ENCODE data around the gene SLC22A31. TPM values are rescaled to one million over a fixed set of nuclear protein-coding genes. Genes with fewer than 3 reads are reported as not detected.
A peak's percentile ranks its signal among the peaks of the same experiment; 100 is the strongest.

SLC22A31 gene
- total and polyA plus RNA-seq, 10 donors = 0.98 to 8.3 (median 4.6) TPM

DNA sequence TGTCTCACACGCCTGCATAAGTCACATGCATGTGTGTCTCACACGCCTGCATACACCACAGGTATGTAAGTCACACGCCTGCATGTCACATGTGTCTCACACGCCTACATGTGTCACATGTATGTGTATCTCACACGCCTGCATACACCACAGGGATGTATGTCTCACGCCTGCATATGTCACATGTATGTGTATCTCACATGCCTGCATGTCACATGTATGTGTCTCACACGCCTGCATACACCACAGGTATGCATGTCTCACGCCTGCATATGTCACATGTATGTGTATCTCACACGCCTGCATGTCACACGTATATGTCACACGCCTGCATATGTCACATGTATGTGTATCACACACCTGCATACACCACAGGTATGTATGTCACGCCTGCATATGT, 42.6 kb downstream of the SLC22A31 start:
- no peak for DNase-seq
- Histone ChIP-seq H3K27me3 (replicated peaks in 1 of 7) (peaks cover 0 to 19% (median 0%) of the 10 kb centered on the region in 7 donors), H3K36me3 (peaks cover 0 to 5% (median 0%) of the 10 kb centered on the region in 6 donors), H3K27ac (no peak overlapping the region), H3K4me3 (no peak overlapping the region), H3K4me1 (peaks cover 9 to 37% (median 25%) of the 10 kb centered on the region in 6 donors), H3K9me3 (no peaks in the 10 kb centered on the region)
- intact Hi-C loops (cut with DNase I; ENCODE audit: low total_unique reads) = no loop called here
- 92 to 95% (median 93%) methylated on average over 12 of the region's 12 CpGs for WGBS, 5 donors
- TF ChIP-seq, protein P1, sequence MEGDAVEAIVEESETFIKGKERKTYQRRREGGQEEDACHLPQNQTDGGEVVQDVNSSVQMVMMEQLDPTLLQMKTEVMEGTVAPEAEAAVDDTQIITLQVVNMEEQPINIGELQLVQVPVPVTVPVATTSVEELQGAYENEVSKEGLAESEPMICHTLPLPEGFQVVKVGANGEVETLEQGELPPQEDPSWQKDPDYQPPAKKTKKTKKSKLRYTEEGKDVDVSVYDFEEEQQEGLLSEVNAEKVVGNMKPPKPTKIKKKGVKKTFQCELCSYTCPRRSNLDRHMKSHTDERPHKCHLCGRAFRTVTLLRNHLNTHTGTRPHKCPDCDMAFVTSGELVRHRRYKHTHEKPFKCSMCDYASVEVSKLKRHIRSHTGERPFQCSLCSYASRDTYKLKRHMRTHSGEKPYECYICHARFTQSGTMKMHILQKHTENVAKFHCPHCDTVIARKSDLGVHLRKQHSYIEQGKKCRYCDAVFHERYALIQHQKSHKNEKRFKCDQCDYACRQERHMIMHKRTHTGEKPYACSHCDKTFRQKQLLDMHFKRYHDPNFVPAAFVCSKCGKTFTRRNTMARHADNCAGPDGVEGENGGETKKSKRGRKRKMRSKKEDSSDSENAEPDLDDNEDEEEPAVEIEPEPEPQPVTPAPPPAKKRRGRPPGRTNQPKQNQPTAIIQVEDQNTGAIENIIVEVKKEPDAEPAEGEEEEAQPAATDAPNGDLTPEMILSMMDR (IDR thresholded peaks at IDR 0.05 in 8 of 11, conservative IDR thresholded peaks at IDR 0.05 in 3 of 11) = no peak
- TF ChIP-seq POLR2AphosphoS5 (IDR thresholded peaks at IDR 0.05) (no peak), POLR2A (IDR thresholded peaks at IDR 0.05) (no peak)

- Histone ChIP-seq H3K4me3 (no peak overlapping the region), H3K9me3 (no peaks in the 10 kb centered on the region), H3K27ac (peak overlapping the region in 3 of 8 donors; percentile 30 to 67 (median 51)), H3K27me3 (replicated peaks in 1 of 7) (peaks cover 0 to 15% (median 0%) of the 10 kb centered on the region in 7 donors), H3K4me1 (peaks cover 9 to 37% (median 25%) of the 10 kb centered on the region in 6 donors), H3K36me3 (peaks cover 0 to 13% (median 2%) of the 10 kb centered on the region in 6 donors)
- TF ChIP-seq POLR2AphosphoS5 (IDR thresholded peaks at IDR 0.05) (peak in 2 of 3 donors; percentile 23 to 63), POLR2A (IDR thresholded peaks at IDR 0.05) (no peak)
- no peak for DNase-seq
- intact Hi-C loops (cut with DNase I; ENCODE audit: low total_unique reads) = no loop called here
- WGBS, 5 donors = 71 to 83% (median 80%) methylated on average over 16 to 26 of the region's 26 CpGs
Measured at GRCh38 chr16:89156740-89157645, 43.3 kb downstream of the SLC22A31 start.

- Histone ChIP-seq H3K9me3 (no peaks in the 10 kb centered on the region), H3K27me3 (replicated peaks in 1 of 7) (peaks cover 0 to 7% (median 0%) of the 10 kb centered on the region in 7 donors), H3K4me3 (no peak overlapping the region), H3K4me1 (peaks cover 9 to 37% (median 25%) of the 10 kb centered on the region in 6 donors), H3K27ac (peak overlapping the region in 5 of 8 donors; percentile 17 to 67 (median 51)), H3K36me3 (peaks cover 0 to 22% (median 9%) of the 10 kb centered on the region in 6 donors)
- WGBS, 5 donors = 44 to 67% (median 55%) methylated on average over 16 to 24 of the region's 24 CpGs
- no peak for DNase-seq
- TF ChIP-seq POLR2A (IDR thresholded peaks at IDR 0.05) = no peak
- peak; percentile 27 to 70 (median 47) for TF ChIP-seq POLR2AphosphoS5 (IDR thresholded peaks at IDR 0.05)
- TF ChIP-seq, protein P1 (IDR thresholded peaks at IDR 0.05 in 8 of 11, conservative IDR thresholded peaks at IDR 0.05 in 3 of 11) = no peak
- intact Hi-C loops (cut with DNase I; ENCODE audit: low total_unique reads) = no loop called here
Measured at GRCh38 chr16:89155851-89156739, 44.2 kb downstream of the SLC22A31 start.

DNA sequence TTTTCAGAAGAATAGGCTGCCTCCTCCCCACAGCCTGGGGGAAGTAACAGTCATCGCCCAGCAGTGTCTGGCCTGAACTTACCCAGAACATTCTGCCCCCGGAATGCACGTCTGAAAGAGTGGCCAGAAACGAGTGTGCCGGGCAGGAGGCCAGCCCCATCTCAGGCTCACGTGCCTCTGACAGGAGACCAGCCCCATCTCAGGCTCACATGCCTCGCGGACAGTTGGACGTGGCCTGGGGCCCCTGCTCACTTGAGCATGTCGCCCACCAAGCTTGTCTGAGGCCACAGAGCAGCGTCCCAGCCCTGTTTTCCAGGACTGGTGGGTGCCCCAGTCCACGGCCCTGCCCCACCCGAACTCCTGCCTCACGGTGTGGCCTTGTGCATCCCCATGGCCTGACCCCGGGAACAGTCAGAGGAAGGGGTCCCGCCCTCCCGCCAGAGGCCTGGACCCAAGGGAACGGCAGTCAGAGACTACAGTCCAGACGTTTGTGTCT, 45.1 kb downstream of the SLC22A31 start:
- Histone ChIP-seq H3K9me3 (no peaks in the 10 kb centered on the region), H3K27ac (peak overlapping the region in 6 of 8 donors; percentile 47 to 67 (median 54)), H3K4me3 (no peak overlapping the region), H3K27me3 (replicated peaks in 1 of 7) (peaks cover 0 to 4% (median 0%) of the 10 kb centered on the region in 7 donors), H3K36me3 (peaks cover 0 to 30% (median 17%) of the 10 kb centered on the region in 6 donors), H3K4me1 (peaks cover 9 to 37% (median 25%) of the 10 kb centered on the region in 6 donors)
- TF ChIP-seq, protein P1 (IDR thresholded peaks at IDR 0.05 in 8 of 11, conservative IDR thresholded peaks at IDR 0.05 in 3 of 11) = no peak
- TF ChIP-seq POLR2A (IDR thresholded peaks at IDR 0.05) = no peak
- peak; percentile 61 to 80 (median 70) for TF ChIP-seq POLR2AphosphoS5 (IDR thresholded peaks at IDR 0.05)
- intact Hi-C loops (cut with DNase I; ENCODE audit: low total_unique reads) = no loop called here
- 34 to 60% (median 47%) methylated on average over 9 to 19 of the region's 19 CpGs for WGBS, 5 donors
- DNase-seq = no peak

Measured in spleen (tissue), 11 donors.